Heart left ventricle (tissue), 13 donors: ENCODE results near the gene NLRC5.

Experiments
- POLR2A ChIP-seq, 2 donors: fragments of 450-650 bp; IDR thresholded peaks; one replicate each; pipeline ENCODE4 v1.6.1; 2017; ENCODE audit warnings: antibody characterized with exemption in 2 of 2, mild to moderate bottlenecking in 2 of 2, moderate library complexity in 2 of 2
- TF ChIP-seq, protein P1 (sequence below), 12 donors: fragments of 200-600 bp; sonication (generic) in 4 of 12; IDR thresholded peaks; one replicate each; pipeline versions ENCODE4 v1.5.0 to v1.8.0; 2018 to 2022; ENCODE audit warnings: antibody characterized with exemption in 12 of 12, mild to moderate bottlenecking in 5 of 12
- donor health status: ischemic (EF 13 %, LVEDD 7.1; RV severe dilation, severe dysfunction).
- donor health status: DM: no; HTN: yes; CAD: no.
- donor health status: DM: no; HTN: no; CAD: no.
- donor health status: ischemic (EF 25% LVEDD 6.9; RV normal size, moderate dysfunction).
- donor health status: ischemic (EF 25% LVEDD 5.7; RV mildly dilated, moderate dysfunction).
- donor health status: ischemic (EF 35%, LVEDD 5.7; RV mildly dilated, moderate dysfunction).
- donor health status: nonischemic (EF 11% LVEDD 7.7; RV severe dilation, severe dysfunction).
- donor health status: DM: yes; HTN: yes; CAD: no.
- donor health status: PGD.
- donor health status: ischemic (EF 29% LVEDD 5.4; RV normal size, mild dysfunction).
- donor health status: nonischemic (EF 23%, LVEDD 6.1; RV moderate dilation, normal function).

GRCh38 chr16:56964243-56965148, 24.9 kb upstream of the NLRC5 start:
- TF ChIP-seq, protein P1, sequence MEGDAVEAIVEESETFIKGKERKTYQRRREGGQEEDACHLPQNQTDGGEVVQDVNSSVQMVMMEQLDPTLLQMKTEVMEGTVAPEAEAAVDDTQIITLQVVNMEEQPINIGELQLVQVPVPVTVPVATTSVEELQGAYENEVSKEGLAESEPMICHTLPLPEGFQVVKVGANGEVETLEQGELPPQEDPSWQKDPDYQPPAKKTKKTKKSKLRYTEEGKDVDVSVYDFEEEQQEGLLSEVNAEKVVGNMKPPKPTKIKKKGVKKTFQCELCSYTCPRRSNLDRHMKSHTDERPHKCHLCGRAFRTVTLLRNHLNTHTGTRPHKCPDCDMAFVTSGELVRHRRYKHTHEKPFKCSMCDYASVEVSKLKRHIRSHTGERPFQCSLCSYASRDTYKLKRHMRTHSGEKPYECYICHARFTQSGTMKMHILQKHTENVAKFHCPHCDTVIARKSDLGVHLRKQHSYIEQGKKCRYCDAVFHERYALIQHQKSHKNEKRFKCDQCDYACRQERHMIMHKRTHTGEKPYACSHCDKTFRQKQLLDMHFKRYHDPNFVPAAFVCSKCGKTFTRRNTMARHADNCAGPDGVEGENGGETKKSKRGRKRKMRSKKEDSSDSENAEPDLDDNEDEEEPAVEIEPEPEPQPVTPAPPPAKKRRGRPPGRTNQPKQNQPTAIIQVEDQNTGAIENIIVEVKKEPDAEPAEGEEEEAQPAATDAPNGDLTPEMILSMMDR (IDR thresholded peaks at IDR 0.05) = peak; percentile 80 to 100 (median 94)
- TF ChIP-seq POLR2A (IDR thresholded peaks at IDR 0.05) = no peak
